A673 (cell line): Measurements from ENCODE around the gene MOBP. TPM values are rescaled to one million over a fixed set of nuclear protein-coding genes. Genes with fewer than 3 reads are reported as not detected.
A peak's percentile ranks its signal among the peaks of the same experiment; 100 is the strongest.

Experiments
- BruUV-seq: library from RNA; stranded (reverse); fragments of 400-500 nt; replicated peaks from 2 replicates; lab custom pipeline; 2021; lab: Mats Ljungman, UMichigan
- CTCF ChIA-PET: fragments of 300-600 bp; sonication (Branson Sonifier 250); formaldehyde crosslinking; loops from one replicate; lab custom pipeline; 2022; ENCODE audit warnings: antibody characterized with exemption; lab: Charles Lee
- POLR2A ChIA-PET: fragments of 300-600 bp; sonication (Branson Sonifier 250); formaldehyde crosslinking; loops from one replicate; lab custom pipeline; 2022; ENCODE audit warnings: antibody characterized with exemption; ENCODE audit not compliant: low non-redundant PET; lab: Charles Lee
- DNase-seq: peaks from one replicate; pipeline ENCODE4 v3.0.0-alpha.2; 2015; ENCODE audit warnings: low spot score
- H3K27ac ChIP-seq: fragments of 200-600 bp; sonication (generic); 2 replicates; pipeline ENCODE4 v1.5.1; 2016; ENCODE audit warnings: mixed run types, low read depth, mild to moderate bottlenecking, mixed read lengths, antibody characterized with exemption, low read length; ENCODE audit not compliant: poor library complexity, severe bottlenecking
- H3K27me3 ChIP-seq: fragments of 200-600 bp; sonication (generic); replicated peaks from 2 replicates; pipeline ENCODE4 v1.6.1; 2017; ENCODE audit warnings: mixed run types, low read depth, mild to moderate bottlenecking, mixed read lengths, antibody characterized with exemption, low read length; ENCODE audit not compliant: insufficient read depth, poor library complexity
- H3K36me3 ChIP-seq: fragments of 200-600 bp; sonication (generic); 2 replicates; pipeline ENCODE4 v1.6.1; 2016; ENCODE audit warnings: mixed run types, mild to moderate bottlenecking, mixed read lengths, antibody characterized with exemption, low read length; ENCODE audit not compliant: insufficient read depth, poor library complexity, severe bottlenecking
- H3K4me1 ChIP-seq: fragments of 200-600 bp; sonication (generic); 2 replicates; pipeline ENCODE4 v1.6.1; 2017; ENCODE audit warnings: mixed run types, mild to moderate bottlenecking, mixed read lengths, antibody characterized with exemption, low read length; ENCODE audit not compliant: insufficient read depth, poor library complexity, severe bottlenecking
- H3K4me3 ChIP-seq: fragments of 200-600 bp; sonication (generic); 2 replicates; pipeline ENCODE4 v1.5.1; 2016; ENCODE audit warnings: low read depth, mixed run types, mild to moderate bottlenecking, mixed read lengths, low read length; ENCODE audit not compliant: poor library complexity, severe bottlenecking
- H3K9me3 ChIP-seq: fragments of 200-600 bp; sonication (generic); 2 replicates; pipeline ENCODE4 v1.6.1; 2016; ENCODE audit warnings: mixed run types, low read depth, mild to moderate bottlenecking, mixed read lengths, antibody characterized with exemption, low read length; ENCODE audit not compliant: poor library complexity, severe bottlenecking
- CTCF ChIP-seq: fragments of 300-800, 200-600 bp; sonication (generic); conservative IDR thresholded peaks from 2 replicates; pipeline ENCODE4 v1.5.1; 2017; ENCODE audit warnings: low read depth, mild to moderate bottlenecking, antibody characterized with exemption, low read length, moderate library complexity, mixed read lengths
- EZH2 ChIP-seq: fragments of 200-600 bp; sonication (generic); IDR thresholded peaks from 2 replicates; pipeline ENCODE4 v1.6.1; 2017; ENCODE audit warnings: borderline replicate concordance, low read depth, mild to moderate bottlenecking, mixed read lengths, antibody characterized with exemption, low read length; ENCODE audit not compliant: poor library complexity, severe bottlenecking
- intact Hi-C: fragments of 100-400 bp; cut with micrococcal nuclease; formaldehyde crosslinking; loops from one replicate; pipeline ENCODE4 v1.10.0; 2022; ENCODE audit not compliant: unreplicated experiment
- total RNA-seq: library from RNA; stranded (reverse); gene quantifications from 2 replicates; pipeline ENCODE4 v1.2.3, GENCODE V29; 2021

Gene MOBP
- total RNA-seq, 1 experiment from 2014 or later: 0.19 TPM

- no peak overlapping the region for H3K4me3 ChIP-seq
- intact Hi-C loops: no loop called here
- no peaks in the 10 kb centered on the region for H3K27me3 ChIP-seq
- H3K27ac ChIP-seq: no peak overlapping the region
- no peaks in the 10 kb centered on the region for H3K36me3 ChIP-seq
- H3K4me1 ChIP-seq: no peaks in the 10 kb centered on the region
- TF ChIP-seq CTCF (no peak), EZH2 (no peak)
- BruUV-seq: no TSS peak
- H3K9me3 ChIP-seq: no peaks in the 10 kb centered on the region
- peak; percentile 26 for DNase-seq
- CTCF ChIA-PET: no interaction called here
- POLR2A ChIA-PET: no interaction called here
Measured at GRCh38 chr3:39435006-39435748, 32.3 kb upstream of the MOBP start.

- intact Hi-C loops: no loop called here
- no peaks in the 10 kb centered on the region for H3K9me3 ChIP-seq
- no peaks in the 10 kb centered on the region for H3K36me3 ChIP-seq
- H3K27me3 ChIP-seq: no peaks in the 10 kb centered on the region
- POLR2A ChIA-PET: no interaction called here
- H3K4me3 ChIP-seq: no peak overlapping the region
- no TSS peak for BruUV-seq
- CTCF ChIA-PET: no interaction called here
- DNase-seq: no peak
- TF ChIP-seq EZH2 (no peak), CTCF (no peak)
- H3K4me1 ChIP-seq: no peaks in the 10 kb centered on the region
- peak overlapping the region; percentile 23 for H3K27ac ChIP-seq
Measured at GRCh38 chr3:39438880-39439279, 28.6 kb upstream of the MOBP start.

GRCh38 chr3:39440316-39440715 is 27.2 kb upstream of the MOBP start:
- Histone ChIP-seq H3K27ac (no peak overlapping the region), H3K4me1 (no peaks in the 10 kb centered on the region), H3K27me3 (no peaks in the 10 kb centered on the region), H3K36me3 (no peaks in the 10 kb centered on the region), H3K4me3 (no peak overlapping the region), H3K9me3 (no peaks in the 10 kb centered on the region)
- POLR2A ChIA-PET: no interaction called here
- CTCF ChIA-PET: no interaction called here
- TF ChIP-seq EZH2: no peak
- no peak for TF ChIP-seq CTCF
- intact Hi-C loops: no loop called here
- BruUV-seq: no TSS peak
- DNase-seq: no peak
